Activated gamma-delta T cell treated with anti-CD3 and anti-CD28 coated beads, Interleukin-2, amount 50 U/mL, for 16 hours (primary cell): Measurements from ENCODE around the gene GMDS.

Experiments used
- DNase-seq: peaks from one replicate; pipeline ENCODE4 v3.0.0-alpha.2; 2020; ENCODE audit warnings: low read depth

Gene GMDS

GRCh38 chr6:1895721-1896120 lies 349.7 kb downstream of the GMDS start:
- no peak for DNase-seq

GRCh38 chr6:1894954-1895353 lies 350.5 kb downstream of the GMDS start:
- DNase-seq = no peak

- DNase-seq = no peak
Measured at GRCh38 chr6:1893470-1894130, 351.8 kb downstream of the GMDS start.

GRCh38 chr6:1892716-1893115 lies 352.7 kb downstream of the GMDS start:
- DNase-seq = no peak

- DNase-seq = no peak
Measured at GRCh38 chr6:1890987-1891386, 354.4 kb downstream of the GMDS start.

- DNase-seq = no peak
Measured at GRCh38 chr6:1890071-1890470, 355.3 kb downstream of the GMDS start.

- DNase-seq = no peak
Measured at GRCh38 chr6:1885576-1886011, 359.8 kb downstream of the GMDS start.

GRCh38 chr6:1884313-1884712 lies 361.1 kb downstream of the GMDS start:
- no peak for DNase-seq

GRCh38 chr6:1878330-1878729 lies 367.1 kb downstream of the GMDS start:
- DNase-seq = no peak

GRCh38 chr6:1873781-1874180 lies 371.6 kb downstream of the GMDS start:
- no peak for DNase-seq

GRCh38 chr6:1872649-1873131 lies 372.7 kb downstream of the GMDS start:
- no peak for DNase-seq

GRCh38 chr6:1871724-1872315 lies 373.6 kb downstream of the GMDS start:
- DNase-seq = no peak

- DNase-seq = no peak
Measured at GRCh38 chr6:1870932-1871331, 374.5 kb downstream of the GMDS start.

GRCh38 chr6:1870251-1870650 lies 375.2 kb downstream of the GMDS start:
- DNase-seq = no peak

- no peak for DNase-seq
Measured at GRCh38 chr6:1869769-1870168, 375.6 kb downstream of the GMDS start.

GRCh38 chr6:1869308-1869707 lies 376.1 kb downstream of the GMDS start:
- no peak for DNase-seq

GRCh38 chr6:1868561-1869261 lies 376.7 kb downstream of the GMDS start:
- DNase-seq = no peak

GRCh38 chr6:1867197-1867596 lies 378.2 kb downstream of the GMDS start:
- DNase-seq = no peak

- no peak for DNase-seq
Measured at GRCh38 chr6:1865585-1865984, 379.8 kb downstream of the GMDS start.

GRCh38 chr6:1864496-1864895 lies 380.9 kb downstream of the GMDS start:
- no peak for DNase-seq

- no peak for DNase-seq
Measured at GRCh38 chr6:1862411-1862810, 383.0 kb downstream of the GMDS start.

GRCh38 chr6:1860756-1861348 lies 384.6 kb downstream of the GMDS start:
- DNase-seq = no peak

GRCh38 chr6:1858859-1859258 lies 386.5 kb downstream of the GMDS start:
- DNase-seq = no peak
